ENCODE measurements around the gene PTPN14.

The PTPN14 gene

DNA sequence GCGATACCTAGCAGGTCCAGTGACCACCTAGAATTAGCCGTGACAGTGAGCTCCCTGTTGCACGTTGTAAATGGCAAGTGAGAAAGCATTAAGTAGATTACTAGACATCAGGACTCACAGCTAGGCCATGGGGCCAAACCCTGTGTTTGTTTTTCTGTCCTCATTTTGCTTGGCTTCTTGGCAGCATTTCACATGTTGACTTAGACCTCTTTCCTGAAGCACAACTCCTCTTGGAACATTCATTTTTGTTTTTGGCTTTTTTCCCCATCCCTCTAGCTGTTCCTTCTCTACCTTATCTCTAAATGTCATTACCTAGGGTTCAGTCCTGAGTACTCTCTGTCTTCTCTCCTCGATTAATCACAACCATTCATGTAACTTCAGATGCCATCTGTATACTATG, 16.9 kb upstream of the PTPN14 start:
- no peak for DNase-seq (ENCODE audit: low read depth)

DNA sequence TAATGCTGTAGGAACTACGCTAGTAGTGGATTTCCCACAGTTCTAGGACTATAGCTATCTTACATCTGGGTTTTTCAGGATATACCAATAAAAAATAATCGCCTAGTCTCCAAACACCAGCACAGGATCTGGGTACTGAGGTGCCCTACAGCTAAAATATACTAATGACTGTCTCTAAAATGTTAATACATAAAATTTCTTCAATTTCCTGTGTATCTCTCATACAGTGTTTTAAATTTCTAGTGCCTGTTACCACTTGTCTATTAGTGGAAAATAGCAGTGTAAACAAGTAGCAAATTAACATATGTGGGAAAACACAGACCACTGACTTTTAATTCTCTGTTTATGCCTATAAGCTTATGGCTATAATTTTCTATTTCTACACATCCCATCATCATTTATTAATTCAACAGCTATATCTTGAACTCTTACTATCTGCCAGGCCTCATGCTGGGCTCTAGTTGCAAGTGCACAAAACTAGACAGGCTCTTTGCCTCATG, 16.1 kb upstream of the PTPN14 start:
- no peak for DNase-seq (ENCODE audit: low read depth)

DNA sequence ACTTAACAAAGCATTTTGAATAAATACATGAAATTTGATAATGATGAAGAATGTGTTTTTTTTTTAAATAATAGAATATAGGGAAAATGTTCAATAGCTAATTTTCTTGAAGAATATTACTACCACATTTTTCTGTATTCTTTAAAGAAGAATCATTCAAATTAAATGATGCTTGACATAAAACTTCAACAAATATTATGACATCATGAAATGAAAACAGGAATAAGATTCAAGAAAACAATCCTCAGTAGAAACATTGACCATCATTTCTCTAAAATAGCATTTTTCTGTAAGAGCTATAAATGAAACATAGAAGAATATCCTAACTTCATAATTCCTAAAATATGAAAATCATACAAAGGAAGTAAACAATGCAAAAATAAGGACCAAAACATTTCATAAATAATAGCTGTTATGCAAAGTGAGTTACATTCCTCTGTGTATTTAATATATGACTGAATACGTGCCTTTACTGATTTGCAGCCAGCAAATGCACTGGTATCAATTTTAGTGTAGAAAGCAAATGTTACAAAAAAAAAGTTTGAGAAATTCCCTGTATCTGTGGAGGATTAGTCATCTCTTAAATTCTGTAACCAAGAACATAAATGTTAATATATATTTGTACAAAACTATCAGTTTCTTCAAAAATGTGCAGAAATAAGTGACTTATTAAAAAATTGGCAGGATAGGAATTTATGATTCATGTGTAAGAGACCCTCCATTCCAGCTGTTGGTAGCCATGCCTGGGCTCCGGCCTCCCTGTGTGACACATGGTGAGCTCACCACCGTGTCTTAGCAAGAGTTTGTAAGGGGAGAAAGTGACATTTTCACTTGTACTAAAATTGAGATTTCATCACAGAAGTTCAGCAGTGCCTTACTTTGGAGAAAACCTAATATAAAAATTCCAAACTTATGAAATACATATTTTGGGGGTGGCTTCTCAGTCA, 15.0 kb upstream of the PTPN14 start:
- DNase-seq (ENCODE audit: low read depth): no peak

DNA sequence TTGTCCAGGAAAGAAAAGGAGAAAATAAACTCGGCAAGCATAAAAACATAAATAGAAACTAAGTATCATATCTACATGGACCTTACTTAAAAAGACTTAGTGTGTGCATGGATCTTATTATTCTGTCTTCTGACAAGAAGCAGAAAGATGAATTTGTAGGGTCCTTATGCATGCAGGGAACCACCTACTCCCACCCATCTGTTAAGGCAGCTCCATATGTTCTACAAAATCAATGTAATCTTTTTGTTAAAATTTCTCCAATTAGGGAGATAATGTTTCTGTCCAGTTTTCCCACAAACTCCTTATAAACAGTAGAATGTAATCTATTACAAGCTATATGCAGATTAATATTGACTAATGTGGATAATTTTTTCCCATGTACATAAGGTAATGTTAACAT, 13.9 kb upstream of the PTPN14 start:
- no peak for DNase-seq (ENCODE audit: low read depth)

DNA sequence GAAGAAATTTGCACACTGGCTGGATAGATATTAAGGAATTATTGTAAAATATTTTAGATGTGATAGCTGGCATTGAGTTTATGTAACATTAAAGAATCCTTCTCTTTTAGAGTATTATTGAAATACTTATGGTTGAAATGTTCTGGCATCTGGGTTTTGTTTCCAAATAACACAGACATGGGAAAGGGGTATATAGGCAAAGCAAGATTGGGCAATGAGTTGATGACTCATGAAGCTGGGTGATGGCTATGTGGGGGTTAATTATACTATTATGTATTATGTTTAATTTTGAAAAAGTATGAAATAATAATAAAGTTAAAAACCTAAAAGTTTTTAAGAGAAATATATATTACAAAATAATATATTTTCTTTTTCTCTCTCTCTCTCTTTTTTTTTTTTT, 12.5 kb upstream of the PTPN14 start:
- DNase-seq (ENCODE audit: low read depth): no peak

DNA sequence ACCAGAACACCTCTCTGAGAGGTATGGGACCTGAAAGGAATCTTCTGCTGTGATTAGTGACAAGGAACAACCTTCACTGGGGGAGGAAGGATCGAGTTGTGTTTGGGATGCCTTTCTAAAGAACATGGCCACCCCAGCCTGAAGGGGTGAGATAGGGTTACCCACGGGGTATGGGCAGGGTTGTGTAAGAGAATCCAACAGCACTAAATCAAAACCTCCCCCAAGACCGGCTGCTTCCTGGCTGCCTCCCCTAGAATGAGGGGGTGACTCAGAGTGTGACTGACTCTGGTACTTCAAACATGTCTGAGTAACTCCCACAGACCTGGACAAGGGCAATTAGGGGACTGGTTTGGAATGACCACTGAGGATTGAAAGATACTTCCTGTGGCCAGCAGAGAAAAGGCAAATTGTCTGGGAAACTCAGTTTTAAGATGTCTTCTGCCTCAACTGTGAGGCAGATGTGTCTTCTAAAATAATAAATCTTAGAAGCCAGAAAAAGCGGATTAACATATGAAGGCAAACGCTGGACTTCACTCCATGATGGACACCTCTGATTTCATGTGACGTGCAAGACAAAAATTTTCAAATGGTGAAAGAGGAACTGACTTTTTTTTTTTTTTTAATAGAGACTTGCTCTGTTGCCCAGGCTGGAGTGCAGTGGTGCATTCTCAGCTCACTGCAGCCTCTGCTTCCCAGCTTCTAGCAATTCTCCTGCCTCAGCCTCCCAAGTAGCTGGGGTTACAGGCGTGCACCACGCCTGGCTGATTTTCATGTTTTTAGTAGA, 6.7 kb upstream of the PTPN14 start:
- no peak for DNase-seq (ENCODE audit: low read depth)

DNA sequence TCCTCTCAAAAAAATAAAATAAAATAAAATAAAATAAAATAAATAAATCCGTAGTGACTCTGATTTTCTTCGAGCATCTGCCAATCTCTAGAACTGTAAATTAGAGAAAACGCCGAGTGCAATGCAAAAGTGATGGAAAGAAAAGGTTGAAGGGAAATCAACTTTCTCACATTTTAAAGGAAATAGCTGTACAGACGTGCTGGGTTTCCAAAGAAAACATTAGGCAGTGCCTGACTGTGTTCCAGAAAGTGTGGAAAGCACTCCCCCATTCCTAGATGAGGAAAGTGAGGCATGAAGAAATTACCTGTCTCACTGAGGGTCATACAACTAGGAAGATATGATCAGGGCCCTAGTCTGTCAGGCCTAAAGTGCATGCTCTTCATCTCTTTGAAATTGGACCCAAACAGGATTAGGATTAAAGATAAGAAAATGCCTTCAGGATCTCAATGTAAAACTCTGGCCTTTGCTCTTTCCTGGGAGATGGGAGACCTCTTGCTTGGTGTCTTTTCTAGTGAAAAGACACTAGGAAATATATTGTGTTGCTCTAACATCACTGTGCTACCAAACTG, 1.8 kb upstream of the PTPN14 start:
- DNase-seq (ENCODE audit: low read depth): no peak

DNA sequence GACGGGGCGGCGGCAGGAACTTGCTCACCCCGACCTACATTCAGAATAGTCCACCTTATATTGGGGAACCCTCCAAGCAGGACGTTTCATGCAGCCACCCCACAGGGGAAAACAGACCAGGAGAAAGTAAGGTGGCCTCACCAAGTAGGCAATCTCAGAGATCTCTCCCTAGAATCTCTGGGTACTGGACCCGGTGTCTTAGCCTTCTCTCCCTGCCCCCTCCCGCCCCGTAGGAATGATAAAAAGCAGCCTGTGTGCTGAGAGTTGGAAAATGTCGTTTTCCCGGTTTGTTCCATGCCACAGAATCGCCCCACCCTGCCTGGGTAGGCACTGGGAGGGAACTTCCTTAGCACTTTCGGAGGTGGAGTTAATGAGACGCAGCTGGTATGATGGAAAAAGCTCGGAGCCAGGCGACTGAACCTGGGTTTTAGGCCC, 789 bp upstream of the PTPN14 start:
- no peak for DNase-seq (ENCODE audit: low read depth)

DNA sequence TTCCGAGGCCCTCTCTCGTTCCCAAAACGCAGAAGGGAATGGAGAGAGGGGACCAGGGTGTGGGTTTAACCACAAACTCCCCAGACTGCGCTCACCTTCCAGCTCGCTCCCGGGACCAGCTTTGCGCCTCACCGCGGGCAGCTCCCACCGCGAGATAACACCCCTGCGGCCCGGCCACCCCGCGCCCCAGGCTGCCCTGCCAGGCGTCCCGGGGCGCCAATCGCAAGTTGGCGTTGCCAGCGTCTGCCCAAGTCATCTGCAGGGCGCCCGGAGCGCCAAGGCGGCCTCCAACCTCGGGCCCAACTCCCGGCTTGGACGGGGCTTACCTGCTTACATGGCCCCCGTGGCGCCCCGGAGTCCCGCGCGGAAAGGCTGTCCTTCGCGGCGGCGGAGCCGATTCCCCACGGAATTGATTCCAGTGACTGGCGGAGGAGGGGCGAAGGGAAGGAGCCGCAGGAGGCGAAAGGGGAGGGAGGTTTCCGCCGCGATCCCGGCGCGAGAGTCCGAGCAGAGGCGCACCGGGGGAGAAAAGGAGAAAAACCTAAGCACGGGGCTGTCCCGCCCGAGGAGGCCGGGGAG, 456 bp downstream of the PTPN14 start:
- DNase-seq (ENCODE audit: low read depth): no peak

DNA sequence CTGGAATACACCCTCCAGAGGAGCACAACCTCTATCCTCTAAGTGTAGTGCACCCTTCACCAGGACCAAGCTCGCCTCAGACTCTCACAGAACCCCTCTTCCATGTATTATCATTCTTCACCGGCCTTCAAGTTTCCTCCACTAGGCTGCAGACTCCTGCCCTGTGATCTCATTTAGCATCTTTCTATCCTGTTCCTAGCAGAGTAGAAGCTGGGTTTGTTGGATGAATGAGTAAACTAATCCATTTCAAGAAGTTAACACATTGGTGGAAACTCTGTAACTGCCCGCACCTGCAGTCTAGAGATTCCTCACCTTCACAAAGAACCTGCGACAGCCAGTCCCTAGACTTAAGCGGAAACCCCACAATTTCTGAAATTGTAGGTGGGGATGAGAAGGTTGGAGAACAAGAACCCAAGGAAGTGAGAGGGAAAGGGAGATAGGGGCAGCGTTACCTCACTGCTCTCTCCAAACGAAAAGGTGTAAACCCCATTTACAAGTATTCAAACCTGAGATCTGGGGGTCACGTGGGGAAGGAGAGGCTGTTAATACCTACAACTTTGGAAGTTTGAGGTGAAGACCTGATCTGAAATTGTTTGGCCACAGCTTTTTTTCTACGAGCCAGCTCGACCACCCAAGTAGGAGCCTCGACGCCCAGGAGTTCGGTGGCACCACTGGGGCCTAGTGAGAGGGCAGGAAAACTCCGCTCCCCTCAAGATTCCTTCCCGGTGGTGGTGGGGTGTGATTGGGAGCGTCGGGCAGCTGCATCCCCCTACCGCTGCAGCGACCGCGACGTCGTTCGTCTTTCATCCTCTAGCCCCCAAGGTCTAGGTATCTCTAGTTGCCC, 1.2 kb downstream of the PTPN14 start:
- no peak for DNase-seq (ENCODE audit: low read depth)

DNA sequence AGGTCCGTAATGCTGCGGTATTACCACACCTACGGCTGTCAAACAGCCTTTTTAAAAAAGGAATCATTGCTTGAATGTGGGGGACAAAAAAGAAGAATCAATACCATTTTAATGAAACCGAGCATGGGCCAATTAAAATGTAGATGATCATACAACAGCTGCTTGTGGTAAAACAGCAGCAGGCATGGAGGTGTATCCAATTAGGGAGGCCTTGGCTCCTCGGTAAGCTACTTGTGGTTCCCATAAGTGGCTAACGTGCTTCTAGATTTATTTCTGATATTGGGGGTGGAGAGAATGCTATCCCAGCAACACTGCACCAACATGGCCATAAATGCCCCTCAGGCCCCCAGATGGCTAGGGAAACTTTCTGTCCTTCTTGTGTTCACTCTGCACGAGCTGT, 1.8 kb downstream of the PTPN14 start:
- no peak for DNase-seq (ENCODE audit: low read depth)

DNA sequence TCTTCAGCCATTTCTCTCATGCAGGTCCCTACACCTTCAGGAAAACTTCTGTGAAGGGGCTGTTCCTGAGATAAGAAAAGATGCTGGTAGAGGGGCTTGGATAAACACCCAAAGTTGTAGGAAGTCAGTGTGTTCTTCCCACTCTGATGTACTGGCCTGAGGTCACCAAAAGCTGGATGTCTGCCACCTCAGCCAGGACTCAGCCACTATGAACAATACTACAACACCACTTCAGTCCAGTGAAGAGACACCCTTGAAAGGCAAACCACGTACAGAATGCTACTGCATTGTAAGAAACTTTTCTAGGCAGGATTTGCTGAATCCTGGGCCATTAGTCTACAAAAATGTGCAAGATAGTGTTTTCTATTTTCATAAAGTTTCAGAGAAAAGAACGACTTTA, 2.4 kb downstream of the PTPN14 start:
- DNase-seq (ENCODE audit: low read depth): no peak

DNA sequence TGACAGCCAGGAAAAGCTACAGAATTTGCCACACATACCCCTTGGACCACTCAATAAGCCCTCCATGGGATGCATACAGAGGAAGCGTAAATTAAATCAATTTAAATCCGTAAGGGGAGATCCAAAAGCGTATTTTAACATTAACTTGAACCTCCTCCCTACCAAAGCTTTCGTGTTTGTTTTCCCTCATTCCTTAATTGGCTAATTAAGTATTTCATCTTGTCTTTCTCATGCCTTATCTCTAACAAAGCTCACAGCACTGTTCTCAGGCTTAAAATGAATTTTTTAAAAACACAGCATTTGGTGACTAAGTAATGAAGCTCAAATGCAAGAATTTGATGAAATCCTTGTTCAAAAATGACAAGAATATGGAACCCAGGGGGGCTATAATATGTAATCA, 3.1 kb downstream of the PTPN14 start:
- DNase-seq (ENCODE audit: low read depth): no peak

DNA sequence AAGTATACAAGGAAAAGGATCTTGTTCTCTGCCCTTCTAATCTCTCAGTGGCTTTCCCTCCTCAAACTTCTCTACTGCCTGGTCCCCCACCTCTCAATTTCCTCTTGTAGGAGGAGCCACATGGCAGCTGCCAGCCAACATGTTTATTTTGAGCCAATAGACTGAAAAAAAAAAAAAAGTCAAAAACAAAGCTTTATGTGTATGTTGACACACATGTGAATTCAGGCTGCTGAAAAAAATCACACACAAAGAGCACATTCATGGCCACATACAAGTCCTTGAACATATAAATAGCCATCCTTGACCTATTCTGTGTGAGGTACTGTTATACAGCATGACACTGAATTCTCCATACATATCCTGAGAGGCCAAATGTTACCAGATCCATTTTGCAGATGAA, 3.7 kb downstream of the PTPN14 start:
- no peak for DNase-seq (ENCODE audit: low read depth)

DNA sequence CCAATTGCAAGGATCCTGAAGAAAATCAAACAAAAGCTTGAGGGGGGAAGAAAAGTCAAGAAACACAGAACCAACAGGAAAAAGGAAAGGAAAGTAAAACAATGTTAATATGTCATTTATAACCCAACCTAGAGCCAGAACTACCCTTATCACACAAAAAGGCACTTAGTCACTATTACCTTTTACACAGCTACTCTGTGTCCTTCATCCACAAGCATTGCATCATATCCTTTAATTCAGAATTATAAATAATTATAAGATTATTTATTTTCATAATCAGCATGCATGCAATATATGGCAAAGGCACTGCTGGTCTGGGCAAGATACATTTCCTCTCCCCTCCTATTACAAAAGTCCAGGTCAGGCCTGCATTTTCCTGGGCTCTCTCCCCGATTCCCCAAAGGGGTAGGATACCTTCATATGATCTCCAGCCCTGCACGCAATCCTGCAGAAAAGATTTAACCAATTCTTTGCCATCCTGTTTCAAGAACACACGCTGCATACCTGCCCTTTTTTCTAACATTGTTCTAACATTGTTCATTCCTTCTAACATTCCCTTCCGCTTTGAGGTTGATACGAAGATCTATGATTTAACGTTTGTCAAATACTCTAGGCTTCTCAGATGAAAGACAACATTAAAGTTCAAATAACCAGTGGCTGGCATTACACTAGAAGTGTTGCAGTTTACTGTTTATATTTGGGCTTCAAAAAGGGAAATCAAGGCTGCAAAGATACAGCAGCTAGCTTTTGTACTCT, 4.3 kb downstream of the PTPN14 start:
- DNase-seq (ENCODE audit: low read depth): no peak

DNA sequence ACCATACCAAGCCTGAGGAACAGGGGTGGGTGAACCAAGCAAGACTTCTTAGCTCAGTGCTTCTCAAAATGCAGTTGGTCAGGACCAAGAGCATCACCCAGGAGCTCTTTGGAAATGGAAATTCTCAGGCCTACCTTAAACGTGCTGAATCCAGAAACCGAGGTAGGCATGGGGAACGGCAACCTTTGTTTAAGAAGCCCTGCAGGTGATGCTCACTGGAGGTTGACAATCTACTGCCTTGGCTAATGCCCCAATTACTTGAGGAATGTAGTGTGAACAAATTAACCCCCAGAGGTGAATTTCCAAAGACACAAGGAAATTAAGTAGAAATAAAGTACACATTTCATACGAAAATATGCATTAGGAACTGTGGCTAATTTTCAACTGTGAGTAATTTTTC, 5.3 kb downstream of the PTPN14 start:
- DNase-seq (ENCODE audit: low read depth): no peak

DNA sequence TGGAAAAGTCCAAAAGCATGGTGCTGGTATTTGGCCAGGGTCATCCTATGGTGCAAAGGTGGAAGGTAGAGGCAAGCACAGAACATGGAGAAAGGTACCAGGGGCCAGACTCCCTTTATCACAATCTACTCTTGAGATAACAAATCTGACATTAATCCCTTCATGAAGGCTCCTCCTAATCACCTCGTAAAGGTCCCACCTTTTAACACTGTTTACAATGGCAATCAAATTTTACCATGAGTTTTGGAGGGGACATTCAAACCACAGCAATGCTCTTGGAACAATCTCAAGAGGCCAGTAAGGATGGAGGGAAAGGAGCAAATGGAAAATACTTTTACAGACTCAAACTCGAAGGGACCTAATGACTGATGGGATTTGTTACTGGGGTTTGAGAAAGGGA, 6.1 kb downstream of the PTPN14 start:
- DNase-seq (ENCODE audit: low read depth): no peak

DNA sequence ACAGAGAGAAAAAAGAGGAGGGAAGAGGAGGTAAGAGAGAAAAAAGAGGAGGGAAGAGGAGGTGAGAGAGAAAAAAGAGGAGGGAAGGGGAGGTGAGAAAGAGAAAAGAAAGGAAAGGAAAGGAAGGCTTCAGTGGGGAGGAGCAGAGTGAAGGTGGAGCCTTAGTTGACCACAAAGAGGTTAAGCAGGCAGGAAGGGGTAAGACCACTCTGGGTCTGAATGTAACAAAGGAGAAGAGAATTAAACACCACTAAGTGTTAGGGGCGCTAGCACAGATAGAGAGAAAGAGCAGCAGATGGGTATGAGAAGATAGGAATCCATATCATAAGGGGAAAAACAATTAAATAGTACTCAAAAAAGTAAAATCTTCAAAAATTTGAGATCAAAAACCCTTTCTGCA, 6.6 kb downstream of the PTPN14 start:
- DNase-seq (ENCODE audit: low read depth): no peak

DNA sequence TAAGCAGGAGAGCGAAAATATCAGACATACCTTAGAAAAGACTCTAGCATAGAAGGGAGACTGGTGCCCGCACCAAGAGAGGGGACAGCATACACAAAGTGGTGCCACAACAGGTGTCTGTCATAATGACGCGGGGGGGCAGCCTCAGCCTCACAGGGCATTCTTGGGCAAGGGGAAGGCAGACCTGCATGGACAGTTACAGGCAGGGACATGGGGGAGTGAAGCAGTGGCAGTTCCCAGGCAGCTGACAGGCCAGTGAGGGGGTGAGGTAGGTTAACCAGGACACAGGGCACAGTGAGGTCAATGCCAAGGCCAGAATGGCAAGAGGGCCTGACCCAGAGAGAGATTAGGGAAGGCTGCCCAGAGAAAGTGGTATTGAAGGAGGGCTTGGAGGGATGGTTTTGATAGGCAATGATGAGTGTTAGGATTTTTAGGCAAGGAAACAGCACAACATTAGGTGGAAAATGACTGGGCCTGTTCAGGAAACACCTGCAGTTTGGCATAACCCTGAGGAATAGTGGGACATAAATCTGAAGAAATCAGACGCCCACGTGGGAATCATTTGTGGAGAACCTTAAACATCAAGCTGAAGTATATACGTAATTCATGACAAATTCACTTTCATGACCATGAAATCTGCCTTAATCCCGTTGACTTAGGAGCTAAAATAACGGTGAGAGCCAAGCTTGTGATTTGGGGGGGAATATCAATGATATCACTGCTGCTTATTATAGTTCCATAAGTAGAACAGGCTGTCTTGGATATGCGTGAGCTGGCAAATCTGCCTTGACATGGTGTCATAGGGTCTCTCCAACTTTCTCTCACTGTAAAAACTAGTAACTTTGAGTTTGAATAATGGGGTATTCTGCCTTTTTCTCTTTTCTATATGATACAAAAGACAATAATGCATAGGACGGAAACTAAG, 8.9 kb downstream of the PTPN14 start:
- DNase-seq (ENCODE audit: low read depth): no peak

DNA sequence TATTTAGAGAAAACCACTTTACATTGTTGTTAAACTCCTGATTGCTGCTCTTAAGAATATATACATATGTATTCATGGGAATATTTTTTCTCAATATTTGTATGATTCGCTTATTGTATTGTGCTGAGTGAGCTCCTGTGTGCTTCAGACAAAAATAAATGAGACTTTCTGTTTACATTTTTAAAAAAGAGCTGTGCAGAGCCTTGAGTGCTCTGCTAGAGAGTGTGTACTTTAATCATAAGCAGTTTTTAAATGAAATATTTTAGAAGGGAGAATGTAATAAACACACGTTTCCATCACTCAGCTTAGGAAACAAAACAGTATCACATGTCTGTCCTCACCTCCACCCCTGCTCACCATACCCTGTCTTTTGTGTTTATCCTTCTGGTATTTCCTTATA, 9.7 kb downstream of the PTPN14 start:
- DNase-seq (ENCODE audit: low read depth): no peak
